ENCODE results near the gene DNAJC5G.

DNAJC5G gene

GRCh38 chr2:27245116-27245515, 30.1 kb upstream of the DNAJC5G start:
- Mint-ChIP-seq H3K36me3 (ENCODE audit: low read depth) (peaks cover 47% of the 10 kb centered on the region), H3K27me3 (peaks cover 15% of the 10 kb centered on the region), H3K9me3 (no peaks in the 10 kb centered on the region), H3K4me1 (ENCODE audit: low read depth) (no peaks in the 10 kb centered on the region), H3K27ac (no peak overlapping the region), H3K4me3 (no peak overlapping the region)
- intact Hi-C loops (cut with micrococcal nuclease), result no loop called here

GRCh38 chr2:27245626-27246025, 29.6 kb upstream of the DNAJC5G start:
- no peaks in the 10 kb centered on the region for H3K4me1 Mint-ChIP-seq (ENCODE audit: low read depth)
- intact Hi-C loops (cut with micrococcal nuclease), result no loop called here
- H3K27me3 Mint-ChIP-seq, result peaks cover 18% of the 10 kb centered on the region
- no peak overlapping the region for H3K4me3 Mint-ChIP-seq
- no peak overlapping the region for H3K27ac Mint-ChIP-seq
- H3K9me3 Mint-ChIP-seq, result no peaks in the 10 kb centered on the region
- H3K36me3 Mint-ChIP-seq (ENCODE audit: low read depth), result peaks cover 42% of the 10 kb centered on the region

GRCh38 chr2:27247893-27248292, 27.3 kb upstream of the DNAJC5G start:
- intact Hi-C loops (cut with micrococcal nuclease), result no loop called here
- Mint-ChIP-seq H3K4me1 (ENCODE audit: low read depth) (no peaks in the 10 kb centered on the region), H3K36me3 (ENCODE audit: low read depth) (peaks cover 19% of the 10 kb centered on the region), H3K27me3 (peaks cover 29% of the 10 kb centered on the region), H3K4me3 (no peak overlapping the region), H3K27ac (no peak overlapping the region), H3K9me3 (no peaks in the 10 kb centered on the region)

GRCh38 chr2:27249159-27249890, 25.9 kb upstream of the DNAJC5G start:
- no peaks in the 10 kb centered on the region for H3K9me3 Mint-ChIP-seq
- intact Hi-C loops (cut with micrococcal nuclease), result no loop called here
- no peak overlapping the region for H3K4me3 Mint-ChIP-seq
- H3K4me1 Mint-ChIP-seq (ENCODE audit: low read depth), result no peaks in the 10 kb centered on the region
- peaks cover 32% of the 10 kb centered on the region for H3K27me3 Mint-ChIP-seq
- H3K27ac Mint-ChIP-seq, result no peak overlapping the region
- H3K36me3 Mint-ChIP-seq (ENCODE audit: low read depth), result peaks cover 5% of the 10 kb centered on the region

- H3K36me3 Mint-ChIP-seq (ENCODE audit: low read depth), result no peaks in the 10 kb centered on the region
- H3K27ac Mint-ChIP-seq, result no peak overlapping the region
- intact Hi-C loops (cut with micrococcal nuclease), result loop anchor here (1.0 kb wide), 1 partner anchor 30 kb away; no protein-coding TSS in a partner anchor
- no peaks in the 10 kb centered on the region for H3K4me1 Mint-ChIP-seq (ENCODE audit: low read depth)
- H3K27me3 Mint-ChIP-seq, result peaks cover 39% of the 10 kb centered on the region
- H3K4me3 Mint-ChIP-seq, result no peak overlapping the region
- H3K9me3 Mint-ChIP-seq, result no peaks in the 10 kb centered on the region
These were observed 25.2 kb upstream of the DNAJC5G start for GRCh38 chr2:27249891-27250651.

GRCh38 chr2:27250652-27251379, 24.4 kb upstream of the DNAJC5G start:
- Mint-ChIP-seq H3K27ac (no peak overlapping the region), H3K4me1 (ENCODE audit: low read depth) (no peaks in the 10 kb centered on the region), H3K36me3 (ENCODE audit: low read depth) (no peaks in the 10 kb centered on the region), H3K27me3 (peaks cover 44% of the 10 kb centered on the region), H3K4me3 (no peak overlapping the region), H3K9me3 (no peaks in the 10 kb centered on the region)
- intact Hi-C loops (cut with micrococcal nuclease), result loop anchor here (1.0 kb wide), 1 partner anchor 29 kb away; no protein-coding TSS in a partner anchor

- H3K4me3 Mint-ChIP-seq, result no peak overlapping the region
- peaks cover 50% of the 10 kb centered on the region for H3K27me3 Mint-ChIP-seq
- intact Hi-C loops (cut with micrococcal nuclease), result no loop called here
- H3K36me3 Mint-ChIP-seq (ENCODE audit: low read depth), result no peaks in the 10 kb centered on the region
- H3K4me1 Mint-ChIP-seq (ENCODE audit: low read depth), result no peaks in the 10 kb centered on the region
- H3K9me3 Mint-ChIP-seq, result no peaks in the 10 kb centered on the region
- H3K27ac Mint-ChIP-seq, result no peak overlapping the region
These were observed 23.5 kb upstream of the DNAJC5G start for GRCh38 chr2:27251766-27252165.

GRCh38 chr2:27255187-27255586, 20.0 kb upstream of the DNAJC5G start:
- Mint-ChIP-seq H3K4me1 (ENCODE audit: low read depth) (no peaks in the 10 kb centered on the region), H3K36me3 (ENCODE audit: low read depth) (no peaks in the 10 kb centered on the region), H3K4me3 (no peak overlapping the region), H3K27me3 (peaks cover 64% of the 10 kb centered on the region), H3K27ac (no peak overlapping the region), H3K9me3 (no peaks in the 10 kb centered on the region)
- intact Hi-C loops (cut with micrococcal nuclease), result no loop called here

- intact Hi-C loops (cut with micrococcal nuclease), result no loop called here
- Mint-ChIP-seq H3K4me3 (no peak overlapping the region), H3K9me3 (no peaks in the 10 kb centered on the region), H3K27me3 (peaks cover 65% of the 10 kb centered on the region), H3K27ac (no peak overlapping the region), H3K36me3 (ENCODE audit: low read depth) (no peaks in the 10 kb centered on the region), H3K4me1 (ENCODE audit: low read depth) (no peaks in the 10 kb centered on the region)
These were observed 19.6 kb upstream of the DNAJC5G start for GRCh38 chr2:27255660-27256059.

- Mint-ChIP-seq H3K4me3 (no peak overlapping the region), H3K36me3 (ENCODE audit: low read depth) (no peaks in the 10 kb centered on the region), H3K4me1 (ENCODE audit: low read depth) (peaks cover 5% of the 10 kb centered on the region), H3K27ac (no peak overlapping the region), H3K27me3 (peaks cover 69% of the 10 kb centered on the region), H3K9me3 (no peaks in the 10 kb centered on the region)
- intact Hi-C loops (cut with micrococcal nuclease), result no loop called here
These were observed 18.3 kb upstream of the DNAJC5G start for GRCh38 chr2:27256855-27257454.

GRCh38 chr2:27258051-27258450, 17.2 kb upstream of the DNAJC5G start:
- no peak overlapping the region for H3K27ac Mint-ChIP-seq
- no peaks in the 10 kb centered on the region for H3K9me3 Mint-ChIP-seq
- intact Hi-C loops (cut with micrococcal nuclease), result no loop called here
- H3K4me3 Mint-ChIP-seq, result no peak overlapping the region
- peaks cover 70% of the 10 kb centered on the region for H3K27me3 Mint-ChIP-seq
- peaks cover 6% of the 10 kb centered on the region for H3K4me1 Mint-ChIP-seq (ENCODE audit: low read depth)
- H3K36me3 Mint-ChIP-seq (ENCODE audit: low read depth), result no peaks in the 10 kb centered on the region

GRCh38 chr2:27261241-27261925, 13.8 kb upstream of the DNAJC5G start:
- H3K4me1 Mint-ChIP-seq (ENCODE audit: low read depth), result peaks cover 20% of the 10 kb centered on the region
- intact Hi-C loops (cut with micrococcal nuclease), result no loop called here
- peak overlapping the region; percentile 59 for H3K4me3 Mint-ChIP-seq
- H3K36me3 Mint-ChIP-seq (ENCODE audit: low read depth), result no peaks in the 10 kb centered on the region
- H3K27ac Mint-ChIP-seq, result no peak overlapping the region
- H3K9me3 Mint-ChIP-seq, result no peaks in the 10 kb centered on the region
- peaks cover 53% of the 10 kb centered on the region for H3K27me3 Mint-ChIP-seq

GRCh38 chr2:27261926-27262298, 13.3 kb upstream of the DNAJC5G start:
- no peaks in the 10 kb centered on the region for H3K36me3 Mint-ChIP-seq (ENCODE audit: low read depth)
- H3K27ac Mint-ChIP-seq, result no peak overlapping the region
- intact Hi-C loops (cut with micrococcal nuclease), result no loop called here
- peaks cover 48% of the 10 kb centered on the region for H3K27me3 Mint-ChIP-seq
- peaks cover 20% of the 10 kb centered on the region for H3K4me1 Mint-ChIP-seq (ENCODE audit: low read depth)
- peak overlapping the region; percentile 59 for H3K4me3 Mint-ChIP-seq
- no peaks in the 10 kb centered on the region for H3K9me3 Mint-ChIP-seq

Measured in dendritic cell treated with granulocyte-macrophage colony-stimulating factor and Interleukin-4, amounts not matched to agents 40 ng/mL and 50 ng/mL, for 4 days (primary cell).